Peyer's patch (tissue), 4 donors: Measurements from ENCODE around the gene G6PC2.

ENCODE experiments used
- POLR2A ChIP-seq, 2 donors: fragments of 450-650 bp; IDR thresholded peaks; one replicate each; pipeline ENCODE4 v1.5.1; 2017; ENCODE audit warnings: antibody characterized with exemption in 2 of 2, mild to moderate bottlenecking in 2 of 2, moderate library complexity in 2 of 2
- TF ChIP-seq, protein P1 (sequence below), 6 experiments: fragments of 450-650 bp in 4 of 6; fragments of 200-600 bp in 2 of 6; sonication (generic) in 1 of 6; IDR thresholded peaks; one replicate each; pipeline ENCODE4 v1.5.1; 2017 to 2019; ENCODE audit warnings: antibody characterized with exemption in 6 of 6, mild to moderate bottlenecking in 3 of 6, moderate library complexity in 1 of 6

DNA sequence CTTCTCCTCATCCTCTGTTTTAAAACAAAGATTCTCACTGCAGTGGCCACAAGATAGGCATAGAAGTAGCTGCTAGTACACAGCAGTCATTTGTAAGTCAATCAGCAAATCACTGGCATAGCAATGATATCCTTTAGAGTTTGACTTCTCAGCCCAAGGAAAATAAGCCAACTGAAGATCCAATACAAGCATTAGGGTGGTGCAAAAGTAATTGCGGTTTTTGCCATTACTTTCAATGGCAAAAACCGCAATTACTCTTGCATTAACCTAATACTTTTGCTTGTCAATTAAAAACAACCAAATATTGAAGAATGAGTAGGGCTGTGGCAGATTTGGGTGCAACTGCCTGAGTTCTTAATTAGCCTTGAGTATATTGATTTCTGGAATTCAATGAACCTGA, 2.8 kb downstream of the G6PC2 start:
- TF ChIP-seq, protein P1, sequence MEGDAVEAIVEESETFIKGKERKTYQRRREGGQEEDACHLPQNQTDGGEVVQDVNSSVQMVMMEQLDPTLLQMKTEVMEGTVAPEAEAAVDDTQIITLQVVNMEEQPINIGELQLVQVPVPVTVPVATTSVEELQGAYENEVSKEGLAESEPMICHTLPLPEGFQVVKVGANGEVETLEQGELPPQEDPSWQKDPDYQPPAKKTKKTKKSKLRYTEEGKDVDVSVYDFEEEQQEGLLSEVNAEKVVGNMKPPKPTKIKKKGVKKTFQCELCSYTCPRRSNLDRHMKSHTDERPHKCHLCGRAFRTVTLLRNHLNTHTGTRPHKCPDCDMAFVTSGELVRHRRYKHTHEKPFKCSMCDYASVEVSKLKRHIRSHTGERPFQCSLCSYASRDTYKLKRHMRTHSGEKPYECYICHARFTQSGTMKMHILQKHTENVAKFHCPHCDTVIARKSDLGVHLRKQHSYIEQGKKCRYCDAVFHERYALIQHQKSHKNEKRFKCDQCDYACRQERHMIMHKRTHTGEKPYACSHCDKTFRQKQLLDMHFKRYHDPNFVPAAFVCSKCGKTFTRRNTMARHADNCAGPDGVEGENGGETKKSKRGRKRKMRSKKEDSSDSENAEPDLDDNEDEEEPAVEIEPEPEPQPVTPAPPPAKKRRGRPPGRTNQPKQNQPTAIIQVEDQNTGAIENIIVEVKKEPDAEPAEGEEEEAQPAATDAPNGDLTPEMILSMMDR (IDR thresholded peaks at IDR 0.05) = no peak
- TF ChIP-seq POLR2A (IDR thresholded peaks at IDR 0.05) = no peak
